A172 (cell line): ENCODE measurements around the gene FBXO44. TPM values are rescaled to one million over a fixed set of nuclear protein-coding genes. Genes with fewer than 3 reads are reported as not detected.

Experiments used
- DNase-seq: peaks from one replicate; pipeline ENCODE4 v3.0.0-alpha.2; 2015; ENCODE audit warnings: low spot score
- total RNA-seq: library from RNA; depleted of rRNA; stranded (reverse); fragments of >200 nt; shearing (Covaris generic); gene quantifications from 2 replicates; pipeline ENCODE4 v1.2.3, GENCODE V29; 2014; rRNA removed

The FBXO44 gene
- total RNA-seq, 1 experiment from 2014 or later = 17.6 TPM

GRCh38 chr1:11708554-11709350 lies 54.1 kb downstream of the FBXO44 start:
- DNase-seq = peak; percentile 87

- no peak for DNase-seq
These were observed 56.8 kb downstream of the FBXO44 start for GRCh38 chr1:11711490-11711889.

GRCh38 chr1:11712285-11712684 lies 57.6 kb downstream of the FBXO44 start:
- no peak for DNase-seq

Other genes with a start within 250 kb of the FBXO44 start
- 0.14 TPM in 2 replicates for gene DISP3, start 175.7 kb upstream of the FBXO44 start, total RNA-seq
- 1.3 and 1.9 TPM in 2 replicates for gene FBXO2, start 448 bp upstream of the FBXO44 start, total RNA-seq
- not detected in 2 replicates for gene FBXO6, start 9.3 kb downstream of the FBXO44 start, total RNA-seq
- 70.3 and 72.0 TPM in 2 replicates for gene MAD2L2, start 26.3 kb downstream of the FBXO44 start, total RNA-seq
- 4.0 and 7.0 TPM in 2 replicates for gene DRAXIN, start 36.8 kb downstream of the FBXO44 start, total RNA-seq
- 36.5 and 41.7 TPM in 2 replicates for gene AGTRAP, start 81.3 kb downstream of the FBXO44 start, total RNA-seq
- gene C1orf167, start 107.3 kb downstream of the FBXO44 start, total RNA-seq = not detected in 2 replicates
- gene MTHFR, start 151.1 kb downstream of the FBXO44 start, total RNA-seq = 3.5 and 4.6 TPM in 2 replicates
- 1.3 and 4.1 TPM in 2 replicates for gene CLCN6, start 151.3 kb downstream of the FBXO44 start, total RNA-seq
- not detected in 2 replicates for gene NPPA, start 192.9 kb downstream of the FBXO44 start, total RNA-seq
- gene NPPB, start 204.1 kb downstream of the FBXO44 start, total RNA-seq = 6.5 and 12.8 TPM in 2 replicates